HG02938 (cell line): Measurements from ENCODE around the gene PTPRS.
"Not testable (repeated sequence)": the region's sequence is repeated elsewhere in the genome, so short reads cannot be mapped to it uniquely, and the experiment has no call there.

Experiments used
- ATAC-seq: cut with Tn5 transposase; IDR thresholded peaks from one replicate; pipeline ENCODE4 v1.9.1; 2021; ENCODE audit warnings: mild to moderate bottlenecking, moderate library complexity; ENCODE audit not compliant: unreplicated experiment

PTPRS gene

GRCh38 chr19:5340637-5341447 is at the start of gene PTPRS:
TSS of gene PTPRS (minus strand) at chr19:5340812. CDS start at chr19:5286140, 54,672 bp downstream.
- no peak for ATAC-seq

GRCh38 chr19:5389353-5389752 is 48.7 kb upstream of the PTPRS start:
- no peak for ATAC-seq

DNA sequence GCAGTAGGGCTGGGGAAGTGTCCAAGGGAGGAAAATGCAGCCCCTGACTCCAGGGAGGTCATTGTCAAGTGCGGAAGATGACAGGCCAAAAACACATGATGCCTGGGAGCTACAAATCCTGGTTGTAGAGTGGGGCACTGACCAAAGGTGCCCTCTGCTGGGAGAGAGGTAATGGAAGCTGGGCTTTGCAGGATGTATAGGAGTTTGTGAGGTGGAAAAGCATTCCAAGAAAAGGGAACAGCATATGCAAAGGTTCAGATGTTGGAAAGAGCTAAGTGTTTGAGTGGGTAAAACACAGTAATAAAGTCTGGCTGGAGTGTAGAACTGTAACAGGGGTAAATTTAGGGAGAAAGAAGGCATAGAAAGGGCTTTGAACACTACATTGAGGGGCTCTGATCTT is 46.9 kb upstream of the PTPRS start:
- ATAC-seq, result no peak

DNA sequence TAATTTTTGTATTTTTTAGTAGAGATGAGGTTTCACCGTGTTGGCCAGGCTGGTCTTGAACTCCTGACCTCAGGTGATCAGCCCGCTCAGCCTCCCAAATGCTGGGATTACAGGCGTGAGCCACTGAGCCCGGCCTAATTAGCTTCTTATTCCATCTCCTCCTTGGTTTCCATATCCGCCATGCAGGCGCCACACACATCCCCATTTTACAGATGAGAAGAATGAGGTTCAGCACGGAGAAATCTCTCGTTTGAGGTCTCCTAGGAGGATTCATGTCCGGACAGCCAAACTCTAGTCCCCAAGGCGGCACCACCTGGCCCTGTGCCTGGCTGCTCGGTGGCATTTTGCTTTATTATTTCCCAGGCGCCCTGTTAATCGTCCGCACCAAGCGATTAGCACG is 46.2 kb upstream of the PTPRS start:
- ATAC-seq, result no peak

GRCh38 chr19:5381197-5381596 is 40.6 kb upstream of the PTPRS start:
- ATAC-seq, result not testable (repeated sequence)

GRCh38 chr19:5380215-5380919 is 39.8 kb upstream of the PTPRS start:
- no peak for ATAC-seq

DNA sequence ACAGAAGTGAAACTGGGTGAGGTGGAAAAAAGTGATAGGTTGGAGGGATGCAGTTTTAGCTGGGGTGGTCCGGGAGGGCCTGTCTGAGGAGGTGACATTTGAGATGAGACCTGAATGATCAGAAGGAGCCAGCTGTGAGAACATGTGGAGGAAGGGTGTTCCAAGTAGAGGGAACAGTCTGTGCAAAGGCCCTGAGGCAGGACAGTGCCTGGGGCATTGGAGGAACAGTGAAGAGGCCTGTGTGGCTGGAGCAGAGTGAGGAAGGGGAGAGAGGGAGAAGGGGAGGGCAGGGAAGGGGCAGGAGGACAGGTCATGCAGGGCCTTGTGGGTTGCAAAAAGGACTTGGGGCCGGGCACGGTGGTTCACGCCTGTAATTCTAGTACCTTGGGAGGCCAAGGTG is 36.3 kb upstream of the PTPRS start:
- ATAC-seq, result no peak

DNA sequence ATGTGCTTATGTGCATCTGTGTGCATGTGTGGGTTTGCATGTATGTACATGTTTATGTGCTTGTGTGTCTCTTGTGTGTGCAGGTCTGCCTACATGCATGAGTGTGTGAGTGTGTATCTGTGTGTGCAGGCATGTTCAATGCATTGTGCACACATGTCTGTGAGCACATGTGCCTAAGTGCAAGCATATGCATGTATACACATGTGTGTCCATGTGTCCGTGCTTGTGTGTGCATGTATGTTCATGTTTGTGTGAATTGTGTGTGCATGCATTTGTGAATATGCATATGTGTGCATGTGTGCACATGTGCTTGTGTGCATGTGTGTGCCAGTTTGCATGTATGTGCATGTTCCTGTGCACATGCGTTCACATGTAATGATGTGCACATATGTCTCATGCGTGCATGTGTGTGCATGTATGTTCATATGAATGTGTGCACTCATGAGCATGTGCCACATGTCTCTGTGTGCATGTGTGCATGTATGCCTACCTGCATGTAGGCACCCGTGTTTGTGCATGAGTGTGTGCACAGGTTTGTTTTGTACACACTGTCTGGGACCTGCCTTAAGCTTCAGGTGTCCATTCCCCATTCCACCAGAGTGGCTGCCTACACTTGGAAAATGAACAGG is 32.1 kb upstream of the PTPRS start:
- no peak for ATAC-seq

DNA sequence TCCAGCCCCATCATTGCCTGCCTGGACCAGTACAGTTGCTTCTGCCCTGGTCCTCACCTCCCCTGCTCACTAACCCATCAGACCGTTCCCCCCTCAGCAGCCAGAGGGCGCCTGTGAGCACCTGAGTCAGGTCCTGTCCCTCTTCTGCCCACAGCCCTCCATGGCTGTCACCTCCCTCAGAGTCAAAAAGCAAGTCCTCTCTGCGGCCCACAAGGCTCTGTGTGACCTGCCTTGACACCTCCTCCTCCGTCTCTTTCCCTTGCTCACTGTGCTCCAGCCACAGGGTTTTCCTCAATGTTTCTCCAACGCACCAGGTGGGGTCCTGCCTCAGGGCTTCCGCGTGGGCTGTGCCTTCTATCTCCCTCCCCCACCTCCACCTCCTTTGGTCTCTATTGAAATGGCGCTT is 29.4 kb upstream of the PTPRS start:
- no peak for ATAC-seq

DNA sequence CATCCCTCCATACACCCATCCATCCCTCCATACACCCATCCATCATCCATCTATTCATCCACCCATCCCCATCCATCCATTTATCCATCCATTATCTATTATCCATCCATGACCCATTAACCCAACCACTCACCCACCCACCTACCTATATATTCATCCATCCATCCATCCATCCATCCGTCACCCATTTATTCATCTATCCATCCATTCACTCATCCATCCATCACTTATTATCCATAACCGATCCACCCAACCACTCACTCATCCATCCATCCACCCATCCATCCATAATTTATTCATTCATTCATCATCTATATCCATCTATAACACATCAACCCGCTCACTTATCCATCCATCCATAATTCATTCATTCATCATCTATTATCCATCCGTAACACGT is 28.7 kb upstream of the PTPRS start:
- ATAC-seq, result no peak

- no peak for ATAC-seq
These were observed 27.0 kb upstream of the PTPRS start for GRCh38 chr19:5367530-5368133.

- ATAC-seq, result no peak
These were observed 25.3 kb upstream of the PTPRS start for GRCh38 chr19:5365905-5366304.

- ATAC-seq, result no peak
These were observed 24.1 kb upstream of the PTPRS start for GRCh38 chr19:5364674-5365073.

GRCh38 chr19:5361839-5362238 is 21.2 kb upstream of the PTPRS start:
- not testable (repeated sequence) for ATAC-seq

GRCh38 chr19:5361407-5361806 is 20.8 kb upstream of the PTPRS start:
- no peak for ATAC-seq

GRCh38 chr19:5360003-5360780 is 19.6 kb upstream of the PTPRS start:
- no peak for ATAC-seq

GRCh38 chr19:5358173-5358800 is 17.7 kb upstream of the PTPRS start:
- no peak for ATAC-seq

- ATAC-seq, result no peak
These were observed 17.0 kb upstream of the PTPRS start for GRCh38 chr19:5357584-5357983.

- ATAC-seq, result no peak
These were observed 16.3 kb upstream of the PTPRS start for GRCh38 chr19:5356918-5357317.

DNA sequence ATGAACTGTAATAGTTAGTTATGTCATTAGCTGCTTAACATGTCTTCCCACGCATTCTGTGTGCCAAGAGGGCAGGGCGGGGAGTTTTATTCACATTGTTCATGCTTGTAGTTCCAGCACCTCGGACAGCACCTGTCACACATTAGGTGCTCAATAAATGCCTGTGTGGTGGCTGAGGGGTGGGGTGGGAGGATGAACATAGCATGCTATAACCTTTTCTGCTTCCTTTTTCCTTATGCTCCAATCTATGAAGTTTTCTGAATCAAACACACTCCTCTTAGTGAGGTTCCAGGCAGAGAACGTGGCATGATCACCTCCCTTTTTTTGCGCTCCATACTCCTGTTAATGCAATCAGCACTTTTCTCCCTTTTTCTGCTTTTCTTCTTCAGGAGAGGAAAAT is 15.8 kb upstream of the PTPRS start:
- no peak for ATAC-seq
